ENCODE measurements around the gene SEC24D.

Gene SEC24D

DNA sequence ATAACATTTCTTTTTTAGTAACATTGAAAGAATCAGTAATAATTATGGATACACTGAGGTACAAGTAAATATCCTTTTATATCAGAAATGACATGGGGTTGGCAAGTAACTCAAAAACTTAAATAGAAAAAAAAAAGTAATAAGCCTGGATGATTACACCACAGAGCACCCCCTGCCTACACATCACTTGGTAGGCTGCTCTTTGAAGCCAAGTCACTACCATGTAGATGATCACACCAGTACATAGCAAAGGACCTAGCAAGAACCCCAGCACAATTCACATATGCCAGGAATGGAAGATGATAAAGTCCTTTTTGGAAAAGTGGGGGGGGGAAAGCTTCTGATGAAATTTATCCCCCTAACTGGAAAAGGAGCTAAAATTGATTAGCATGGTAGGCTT lies 93.9 kb downstream of the SEC24D start:
- Histone ChIP-seq H3K4me3 (ENCODE audit: low read depth, low read length) (no peak overlapping the region), H3K9me3 (ENCODE audit: control insufficient read depth, insufficient read depth, low read depth, low read length) (no peaks in the 10 kb centered on the region), H3K4me1 (ENCODE audit: control insufficient read depth, insufficient read depth, low read length) (no peaks in the 10 kb centered on the region), H3K36me3 (ENCODE audit: control insufficient read depth in 2 of 2, insufficient read depth in 1 of 2, low read length in 2 of 2) (peaks cover 0 to 64% of the 10 kb centered on the region in 2 experiments; a peak in 1 of 3 replicates), H3K27ac (ENCODE audit: extremely low read depth, low read depth, low read length) (no peak overlapping the region)
- ChIA-PET POLR2A (no interaction called here), CTCF (interaction anchor here (0.7 to 2.2 kb wide), 7 partner anchors 10 to 246 kb away, joined by 3 to 8 read pairs (median 4); partner anchors contain the start of gene SYNPO2)
- TF ChIP-seq ZNF24 (tag by site-specific recombination; IDR thresholded peaks at IDR 0.05) (no peak), YY2 (tag by site-specific recombination; IDR thresholded peaks at IDR 0.05) (no peak), HOXD13 (CRISPR knock-in tag; IDR thresholded peaks at IDR 0.05; ENCODE audit: borderline replicate concordance) (no peak), ZNF626 (tag by site-specific recombination; IDR thresholded peaks at IDR 0.05) (no peak), ZNF23 (tag by site-specific recombination; IDR thresholded peaks at IDR 0.05; ENCODE audit: borderline replicate concordance) (no peak), ZNF670 (tag by site-specific recombination; IDR thresholded peaks at IDR 0.05; ENCODE audit: low read depth) (no peak)

DNA sequence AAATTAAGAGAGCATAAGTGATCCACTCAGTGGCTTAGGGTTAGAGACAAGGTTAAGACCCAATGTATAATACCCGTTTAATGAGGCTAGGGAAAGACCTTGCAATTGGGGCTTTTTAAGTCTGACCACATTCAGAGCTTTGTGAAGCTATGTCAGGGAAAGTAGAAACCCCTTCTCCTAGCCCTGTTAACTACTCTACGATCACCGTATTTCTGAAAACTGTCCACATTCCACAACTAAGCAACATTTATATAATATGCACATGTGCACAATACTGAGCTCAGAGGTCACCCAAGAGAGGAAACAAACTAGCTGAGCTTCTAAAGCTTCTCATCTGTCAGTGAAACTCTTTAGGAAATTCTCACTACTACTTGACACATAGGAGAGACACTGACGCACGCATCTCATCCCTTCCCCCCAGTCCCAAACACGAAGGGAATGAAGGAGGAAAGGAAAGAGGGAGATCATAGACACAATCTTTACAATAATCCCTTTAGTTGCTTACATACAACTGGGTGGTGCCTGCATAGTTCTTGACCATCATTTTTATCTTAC lies 94.5 kb downstream of the SEC24D start:
- ChIA-PET POLR2A (no interaction called here), CTCF (interaction anchor here (0.7 to 2.2 kb wide), 6 partner anchors 9 to 247 kb away, joined by 3 to 8 read pairs (median 4); partner anchors contain the start of gene SYNPO2)
- H3K36me3 ChIP-seq (ENCODE audit: control insufficient read depth in 2 of 2, insufficient read depth in 1 of 2, low read length in 2 of 2): peaks cover 0 to 64% of the 10 kb centered on the region in 2 experiments; a peak in 1 of 3 replicates
- no peaks in the 10 kb centered on the region for H3K9me3 ChIP-seq (ENCODE audit: control insufficient read depth, insufficient read depth, low read depth, low read length)
- H3K4me3 ChIP-seq (ENCODE audit: low read depth, low read length): no peak overlapping the region
- no peak overlapping the region for H3K27ac ChIP-seq (ENCODE audit: extremely low read depth, low read depth, low read length)
- no peak for TF ChIP-seq PRDM1 (tag by site-specific recombination; IDR thresholded peaks at IDR 0.05)
- no peaks in the 10 kb centered on the region for H3K4me1 ChIP-seq (ENCODE audit: control insufficient read depth, insufficient read depth, low read length)

GRCh38 chr4:118740869-118741268 lies 95.1 kb downstream of the SEC24D start:
- TF ChIP-seq ZNF654 (tag by site-specific recombination; IDR thresholded peaks at IDR 0.05; ENCODE audit: low read depth): peak; percentile 34
- no peak for TF ChIP-seq ZFP37 (tag by site-specific recombination; IDR thresholded peaks at IDR 0.05)
- Histone ChIP-seq H3K4me1 (ENCODE audit: control insufficient read depth, insufficient read depth, low read length) (no peaks in the 10 kb centered on the region), H3K27ac (ENCODE audit: extremely low read depth, low read depth, low read length) (no peak overlapping the region), H3K36me3 (ENCODE audit: control insufficient read depth in 2 of 2, insufficient read depth in 1 of 2, low read length in 2 of 2) (peaks cover 0 to 68% of the 10 kb centered on the region in 2 experiments; a peak in 1 of 3 replicates), H3K4me3 (ENCODE audit: low read depth, low read length) (no peak overlapping the region), H3K9me3 (ENCODE audit: control insufficient read depth, insufficient read depth, low read depth, low read length) (no peaks in the 10 kb centered on the region)
- ChIA-PET CTCF (interaction anchor here (0.9 to 2.2 kb wide), 4 partner anchors 10 to 247 kb away, joined by 3 to 8 read pairs (median 6); no protein-coding TSS in a partner anchor), POLR2A (no interaction called here)

GRCh38 chr4:118739022-118739713 lies 96.8 kb downstream of the SEC24D start:
- CTCF ChIA-PET: interaction anchor here (0.7 to 0.9 kb wide), 2 partner anchors 10 to 150 kb away, joined by 3 to 5 read pairs; no protein-coding TSS in a partner anchor
- peaks cover 0 to 55% of the 10 kb centered on the region in 2 experiments; a peak in 1 of 3 replicates for H3K36me3 ChIP-seq (ENCODE audit: control insufficient read depth in 2 of 2, insufficient read depth in 1 of 2, low read length in 2 of 2)

More at GRCh38 chr4:118739022-118739713, 96.8 kb downstream of the SEC24D start:
- Histone ChIP-seq H3K4me1 (ENCODE audit: control insufficient read depth, insufficient read depth, low read length) (no peaks in the 10 kb centered on the region), H3K4me3 (ENCODE audit: low read depth, low read length) (no peak overlapping the region), H3K9me3 (ENCODE audit: control insufficient read depth, insufficient read depth, low read depth, low read length) (no peaks in the 10 kb centered on the region), H3K27ac (ENCODE audit: extremely low read depth, low read depth, low read length) (no peak overlapping the region)
- POLR2A ChIA-PET: no interaction called here
- TF ChIP-seq ZNF654 (tag by site-specific recombination; IDR thresholded peaks at IDR 0.05; ENCODE audit: low read depth) (no peak), ZNF510 (tag by site-specific recombination; IDR thresholded peaks at IDR 0.05; ENCODE audit: insufficient replicate concordance) (no peak), ZNF221 (tag by site-specific recombination; IDR thresholded peaks at IDR 0.05; ENCODE audit: borderline replicate concordance) (no peak), ZFP69B (tag by site-specific recombination; IDR thresholded peaks at IDR 0.05) (no peak), ZNF580 (tag by site-specific recombination; IDR thresholded peaks at IDR 0.05) (no peak), ZNF223 (tag by site-specific recombination; IDR thresholded peaks at IDR 0.05) (no peak), ZBTB20 (tag by site-specific recombination; IDR thresholded peaks at IDR 0.05) (no peak), ZNF670 (tag by site-specific recombination; IDR thresholded peaks at IDR 0.05; ENCODE audit: low read depth) (no peak), BCL11A (tag by site-specific recombination; IDR thresholded peaks at IDR 0.05; ENCODE audit: low read depth) (no peak), ZNF791 (tag by site-specific recombination; IDR thresholded peaks at IDR 0.05) (no peak), ZEB2 (tag by site-specific recombination; IDR thresholded peaks at IDR 0.05) (no peak), ZNF184 (tag by site-specific recombination; IDR thresholded peaks at IDR 0.05) (no peak), ZNF366 (tag by site-specific recombination; conservative IDR thresholded peaks at IDR 0.05) (no peak), OVOL3 (tag by site-specific recombination; IDR thresholded peaks at IDR 0.05) (no peak), ZNF777 (tag by site-specific recombination; IDR thresholded peaks at IDR 0.05; ENCODE audit: borderline replicate concordance) (no peak), ZNF658 (tag by site-specific recombination; IDR thresholded peaks at IDR 0.05) (no peak)
- TF ChIP-seq, protein P1, sequence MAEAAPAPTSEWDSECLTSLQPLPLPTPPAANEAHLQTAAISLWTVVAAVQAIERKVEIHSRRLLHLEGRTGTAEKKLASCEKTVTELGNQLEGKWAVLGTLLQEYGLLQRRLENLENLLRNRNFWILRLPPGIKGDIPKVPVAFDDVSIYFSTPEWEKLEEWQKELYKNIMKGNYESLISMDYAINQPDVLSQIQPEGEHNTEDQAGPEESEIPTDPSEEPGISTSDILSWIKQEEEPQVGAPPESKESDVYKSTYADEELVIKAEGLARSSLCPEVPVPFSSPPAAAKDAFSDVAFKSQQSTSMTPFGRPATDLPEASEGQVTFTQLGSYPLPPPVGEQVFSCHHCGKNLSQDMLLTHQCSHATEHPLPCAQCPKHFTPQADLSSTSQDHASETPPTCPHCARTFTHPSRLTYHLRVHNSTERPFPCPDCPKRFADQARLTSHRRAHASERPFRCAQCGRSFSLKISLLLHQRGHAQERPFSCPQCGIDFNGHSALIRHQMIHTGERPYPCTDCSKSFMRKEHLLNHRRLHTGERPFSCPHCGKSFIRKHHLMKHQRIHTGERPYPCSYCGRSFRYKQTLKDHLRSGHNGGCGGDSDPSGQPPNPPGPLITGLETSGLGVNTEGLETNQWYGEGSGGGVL (tag by site-specific recombination; IDR thresholded peaks at IDR 0.05): no peak
- TF ChIP-seq, protein P2, sequence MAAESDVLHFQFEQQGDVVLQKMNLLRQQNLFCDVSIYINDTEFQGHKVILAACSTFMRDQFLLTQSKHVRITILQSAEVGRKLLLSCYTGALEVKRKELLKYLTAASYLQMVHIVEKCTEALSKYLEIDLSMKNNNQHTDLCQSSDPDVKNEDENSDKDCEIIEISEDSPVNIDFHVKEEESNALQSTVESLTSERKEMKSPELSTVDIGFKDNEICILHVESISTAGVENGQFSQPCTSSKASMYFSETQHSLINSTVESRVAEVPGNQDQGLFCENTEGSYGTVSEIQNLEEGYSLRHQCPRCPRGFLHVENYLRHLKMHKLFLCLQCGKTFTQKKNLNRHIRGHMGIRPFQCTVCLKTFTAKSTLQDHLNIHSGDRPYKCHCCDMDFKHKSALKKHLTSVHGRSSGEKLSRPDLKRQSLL (tag by site-specific recombination; IDR thresholded peaks at IDR 0.05): no peak

Data from HEK293 (cell line).